ENCODE data around the gene INHBC. TPM values are rescaled to one million over a fixed set of nuclear protein-coding genes. Genes with fewer than 3 reads are reported as not detected.
"Not testable (repeated sequence)": the region's sequence is repeated elsewhere in the genome, so short reads cannot be mapped to it uniquely, and the experiment has no call there.

INHBC gene
- total and polyA plus RNA-seq, 2 donors (not counting 1 experiment from before 2014, with no cell fraction given), result 0.17 to 0.31 TPM

GRCh38 chr12:57404966-57405640, 29.5 kb upstream of the INHBC start:
- intact Hi-C loops (cut with micrococcal nuclease), result no loop called here
- TF ChIP-seq CTCF (IDR thresholded peaks at IDR 0.05), result no peak
- TF ChIP-seq EZH2 (IDR thresholded peaks at IDR 0.05; ENCODE audit: borderline replicate concordance, insufficient read depth, low read depth, low read length, poor library complexity, severe bottlenecking), result no peak
- Histone ChIP-seq H4K20me1 (ENCODE audit: control insufficient read depth, insufficient read depth, low read length, poor library complexity, severe bottlenecking) (peaks cover 19% of the 10 kb centered on the region), H3K79me2 (ENCODE audit: control insufficient read depth, insufficient read depth, low read length) (peaks cover 83% of the 10 kb centered on the region), H2AFZ (ENCODE audit: insufficient read depth, low read depth, low read length, poor library complexity, severe bottlenecking) (no peak overlapping the region), H3K4me2 (replicated peaks; ENCODE audit: low read depth, low read length, poor library complexity, severe bottlenecking) (no peak overlapping the region), H3K36me3 (replicated peaks in 1 of 2; ENCODE audit: control extremely low read depth in 1 of 2, control insufficient read depth in 1 of 2, extremely low read depth in 1 of 2, insufficient read depth in 2 of 2, low read length in 1 of 2) (peaks cover 1 to 4% of the 10 kb centered on the region in 2 experiments), H3K9ac (ENCODE audit: low read length) (no peak overlapping the region), H3K27ac (ENCODE audit: low read length in 2 of 2) (no peak overlapping the region), H3K4me3 (ENCODE audit: control extremely low read depth in 1 of 5, extremely low read depth in 1 of 5, insufficient read depth in 1 of 5, low read depth in 2 of 5, low read length in 4 of 5) (no peak overlapping the region), H3K27me3 (replicated peaks in 1 of 4; ENCODE audit: control extremely low read depth in 1 of 4, control insufficient read depth in 3 of 4, insufficient read depth in 4 of 4, low read length in 3 of 4) (no peaks in the 10 kb centered on the region), H3K4me1 (ENCODE audit: control insufficient read depth in 2 of 2, insufficient read depth in 2 of 2, low read length in 2 of 2) (no peaks in the 10 kb centered on the region), H3K9me3 (ENCODE audit: control extremely low read depth in 1 of 3, control insufficient read depth in 2 of 3, insufficient read depth in 1 of 3, low read length in 2 of 3) (no peaks in the 10 kb centered on the region)
- H3K27me3 Mint-ChIP-seq, result no peaks in the 10 kb centered on the region
- no peak overlapping the region for H3K4me3 Mint-ChIP-seq
- ChIA-PET CTCF (interaction anchor here (0.6 kb wide), 1 partner anchor 584 kb away, joined by 3 read pairs; no protein-coding TSS in a partner anchor), POLR2A (no interaction called here)
- DNase-seq, result no peak
- 83% methylated on average over 1 of the region's 5 CpGs for WGBS (ENCODE audit: insufficient coverage)
- no peak overlapping the region for H3K27ac Mint-ChIP-seq
- H3K9me3 Mint-ChIP-seq (ENCODE audit: insufficient read depth), result no peaks in the 10 kb centered on the region
- peaks cover 5% of the 10 kb centered on the region for H3K4me1 Mint-ChIP-seq
- no peak for ATAC-seq (ENCODE audit: low read depth)

DNA sequence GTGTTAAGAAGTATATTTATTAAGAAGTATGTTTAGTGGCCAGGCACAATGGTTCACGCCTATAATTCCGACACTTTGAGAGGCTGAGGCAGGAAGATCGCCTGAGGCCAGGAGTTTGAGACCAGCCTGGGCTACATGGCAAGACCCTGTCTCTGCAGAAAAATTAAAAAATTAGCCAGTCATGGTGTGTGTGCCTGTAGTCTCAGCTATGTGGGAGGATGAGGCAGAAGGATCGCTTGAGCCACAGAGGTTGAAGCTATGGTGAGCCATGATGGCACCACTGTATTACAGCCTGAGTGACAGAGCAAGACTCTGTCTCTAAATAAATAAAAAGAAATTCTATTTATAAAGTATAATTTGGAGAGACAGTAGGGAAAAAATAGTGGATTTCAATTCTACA, 24.1 kb upstream of the INHBC start:
- no peak overlapping the region for H2AFZ ChIP-seq (ENCODE audit: insufficient read depth, low read depth, low read length, poor library complexity, severe bottlenecking)
- no peaks in the 10 kb centered on the region for H3K9me3 Mint-ChIP-seq (ENCODE audit: insufficient read depth)
- H3K36me3 ChIP-seq (replicated peaks in 1 of 2; ENCODE audit: control extremely low read depth in 1 of 2, control insufficient read depth in 1 of 2, extremely low read depth in 1 of 2, insufficient read depth in 2 of 2, low read length in 1 of 2), result peaks cover 0 to 8% of the 10 kb centered on the region in 2 experiments
- no peak overlapping the region for H3K4me3 ChIP-seq (ENCODE audit: control extremely low read depth in 1 of 5, extremely low read depth in 1 of 5, insufficient read depth in 1 of 5, low read depth in 2 of 5, low read length in 4 of 5)
- H3K9ac ChIP-seq (ENCODE audit: low read length), result no peak overlapping the region
- peaks cover 0 to 2% of the 10 kb centered on the region in 2 donors for H3K4me1 ChIP-seq (ENCODE audit: control insufficient read depth in 2 of 2, insufficient read depth in 2 of 2, low read length in 2 of 2)
- H3K79me2 ChIP-seq (ENCODE audit: control insufficient read depth, insufficient read depth, low read length), result peaks cover 90% of the 10 kb centered on the region
- POLR2A ChIA-PET, result no interaction called here
- H3K4me2 ChIP-seq (replicated peaks; ENCODE audit: low read depth, low read length, poor library complexity, severe bottlenecking), result no peak overlapping the region
- no peaks in the 10 kb centered on the region for H3K27me3 ChIP-seq (replicated peaks in 1 of 4; ENCODE audit: control extremely low read depth in 1 of 4, control insufficient read depth in 3 of 4, insufficient read depth in 4 of 4, low read length in 3 of 4)
- intact Hi-C loops (cut with micrococcal nuclease), result no loop called here
- DNase-seq (no peak), ATAC-seq (ENCODE audit: low read depth) (no peak)
- peaks cover 22% of the 10 kb centered on the region for H3K4me1 Mint-ChIP-seq
- no peak overlapping the region for H3K27ac Mint-ChIP-seq
- H3K27ac ChIP-seq (ENCODE audit: low read length in 2 of 2), result no peak overlapping the region
- no peaks in the 10 kb centered on the region for H3K27me3 Mint-ChIP-seq
- H3K9me3 ChIP-seq (ENCODE audit: control extremely low read depth in 1 of 3, control insufficient read depth in 2 of 3, insufficient read depth in 1 of 3, low read length in 2 of 3), result no peaks in the 10 kb centered on the region
- H3K4me3 Mint-ChIP-seq, result no peak overlapping the region
- peaks cover 33% of the 10 kb centered on the region for H4K20me1 ChIP-seq (ENCODE audit: control insufficient read depth, insufficient read depth, low read length, poor library complexity, severe bottlenecking)
- TF ChIP-seq EZH2 (IDR thresholded peaks at IDR 0.05; ENCODE audit: borderline replicate concordance, insufficient read depth, low read depth, low read length, poor library complexity, severe bottlenecking), result no peak
- no peak for TF ChIP-seq CTCF (IDR thresholded peaks at IDR 0.05)
- CTCF ChIA-PET, result interaction anchor here (1.2 to 1.8 kb wide), 3 partner anchors 8 to 146 kb away, joined by 3 to 7 read pairs (median 5); no protein-coding TSS in a partner anchor
- WGBS (ENCODE audit: insufficient coverage), result 100% methylated on average over 3 of the region's 4 CpGs

GRCh38 chr12:57414160-57414559, 20.4 kb upstream of the INHBC start:
- H3K9me3 ChIP-seq (ENCODE audit: control extremely low read depth in 1 of 3, control insufficient read depth in 2 of 3, insufficient read depth in 1 of 3, low read length in 2 of 3); H3K27ac Mint-ChIP-seq; H3K4me1 ChIP-seq (ENCODE audit: control insufficient read depth in 2 of 2, insufficient read depth in 2 of 2, low read length in 2 of 2); H3K27me3 ChIP-seq (replicated peaks in 1 of 4; ENCODE audit: control extremely low read depth in 1 of 4, control insufficient read depth in 3 of 4, insufficient read depth in 4 of 4, low read length in 3 of 4); POLR2A ChIA-PET; ATAC-seq (ENCODE audit: low read depth); H3K9ac ChIP-seq (ENCODE audit: low read length); H3K4me3 ChIP-seq (ENCODE audit: control extremely low read depth in 1 of 5, extremely low read depth in 1 of 5, insufficient read depth in 1 of 5, low read depth in 2 of 5, low read length in 4 of 5); DNase-seq; H3K27ac ChIP-seq (ENCODE audit: low read length in 2 of 2); CTCF ChIA-PET; H3K9me3 Mint-ChIP-seq (ENCODE audit: insufficient read depth); H3K36me3 ChIP-seq (replicated peaks in 1 of 2; ENCODE audit: control extremely low read depth in 1 of 2, control insufficient read depth in 1 of 2, extremely low read depth in 1 of 2, insufficient read depth in 2 of 2, low read length in 1 of 2); H3K27me3 Mint-ChIP-seq; H3K4me2 ChIP-seq (replicated peaks; ENCODE audit: low read depth, low read length, poor library complexity, severe bottlenecking); H3K4me3 Mint-ChIP-seq; H2AFZ ChIP-seq (ENCODE audit: insufficient read depth, low read depth, low read length, poor library complexity, severe bottlenecking); intact Hi-C loops (cut with micrococcal nuclease): not testable (repeated sequence)
- WGBS (ENCODE audit: insufficient coverage), result 93% methylated on average over 3 of the region's 6 CpGs
- Histone ChIP-seq H4K20me1 (ENCODE audit: control insufficient read depth, insufficient read depth, low read length, poor library complexity, severe bottlenecking) (peaks cover 35% of the 10 kb centered on the region), H3K79me2 (ENCODE audit: control insufficient read depth, insufficient read depth, low read length) (peaks cover 92% of the 10 kb centered on the region)
- H3K4me1 Mint-ChIP-seq, result peaks cover 36% of the 10 kb centered on the region

Measured in B cell (primary cell).